NCI-H446 (cell line): ENCODE data around the gene PHACTR2.
"Not testable (repeated sequence)": the region's sequence is repeated elsewhere in the genome, so short reads cannot be mapped to it uniquely, and the experiment has no call there.

Experiments used
- DNase-seq, 2 experiments: peaks; one replicate each; lab custom pipeline; 2025; lab: John Stamatoyannopoulos, UW

The PHACTR2 gene

GRCh38 chr6:143863771-143864170 is 186.0 kb downstream of the PHACTR2 start:
- no peak for DNase-seq

GRCh38 chr6:143864234-143864633 is 186.5 kb downstream of the PHACTR2 start, which contains the start of gene ZC2HC1B:
TSS of gene ZC2HC1B (plus strand) at chr6:143864474. CDS start at chr6:143864540, 66 bp downstream.
- no peak for DNase-seq

GRCh38 chr6:143867236-143867635 is 189.5 kb downstream of the PHACTR2 start:
- no peak for DNase-seq

GRCh38 chr6:143868808-143869207 is 191.0 kb downstream of the PHACTR2 start:
- not testable (repeated sequence) for DNase-seq

GRCh38 chr6:143871202-143871730 is 193.5 kb downstream of the PHACTR2 start:
- peak in 1 of 2 experiments; percentile 21 for DNase-seq

GRCh38 chr6:143872201-143872600 is 194.4 kb downstream of the PHACTR2 start:
- DNase-seq: no peak

- DNase-seq: not testable (repeated sequence)
Observed at GRCh38 chr6:143873600-143873999, 195.8 kb downstream of the PHACTR2 start.

GRCh38 chr6:143874503-143874902 is 196.7 kb downstream of the PHACTR2 start:
- not testable (repeated sequence) for DNase-seq

GRCh38 chr6:143877584-143878271 is 200.0 kb downstream of the PHACTR2 start:
- DNase-seq: no peak

- DNase-seq: no peak
Observed at GRCh38 chr6:143878272-143878760, 200.6 kb downstream of the PHACTR2 start.

GRCh38 chr6:143880412-143880811 is 202.6 kb downstream of the PHACTR2 start:
- DNase-seq: no peak
